HCT116 (cell line): ENCODE data around the gene MBD6. TPM values are rescaled to one million over a fixed set of nuclear protein-coding genes. Genes with fewer than 3 reads are reported as not detected.
A peak's percentile ranks its signal among the peaks of the same experiment; 100 is the strongest.

Source experiments
- ATAC-seq: fragments of 200-7000 bp; cut with Tn5 transposase; 2 replicates; pipeline ENCODE4 v1.9.1; 2020; ENCODE audit warnings: mild to moderate bottlenecking, moderate library complexity
- BruUV-seq: library from RNA; stranded (reverse); fragments of 400-500 nt; replicated peaks from 2 replicates; lab custom pipeline; 2021; lab: Mats Ljungman, UMichigan
- CTCF ChIA-PET: fragments of 300-600 bp; sonication (Branson Sonifier 250); formaldehyde crosslinking; loops from one replicate; lab custom pipeline; 2021; ENCODE audit warnings: antibody characterized with exemption; lab: Charles Lee
- POLR2A ChIA-PET: fragments of 300-600, 350-600 bp; sonication (Branson Sonifier 250); formaldehyde crosslinking; loops from one replicate; lab custom pipeline; 2021; ENCODE audit warnings: antibody characterized with exemption; lab: Charles Lee
- RAD21 ChIA-PET, 2 experiments: fragments of 300-600 bp; sonication (Branson Sonifier 250); formaldehyde crosslinking; loops; one replicate each; lab custom pipeline; 2023; ENCODE audit warnings: low total read pairs in 2 of 2; ENCODE audit not compliant: uncharacterized antibody in 2 of 2, unreplicated experiment in 2 of 2, low non-redundant PET in 1 of 2; lab: Charles Lee
- DNase-seq: peaks from one replicate; pipeline ENCODE4 v3.0.0-alpha.2; 2010; ENCODE audit warnings: low read depth, low spot score
- H2AFZ ChIP-seq: fragments of 200-600 bp; shearing (Covaris generic), sonication (generic); 2 replicates; pipeline ENCODE4 v1.6.1; 2017; ENCODE audit warnings: low read depth, mixed run types, mixed read lengths, antibody characterized with exemption, low read length; ENCODE audit not compliant: poor library complexity, severe bottlenecking
- H3K27ac ChIP-seq: 2 replicates; pipeline ENCODE4 v1.5.1; 2012; ENCODE audit warnings: low read depth, low read length
- H3K27me3 ChIP-seq: fragments of 200-600 bp; sonication (generic); 2 replicates; pipeline ENCODE4 v1.6.1; 2016; ENCODE audit warnings: mixed run types, low read length, mixed read lengths; ENCODE audit not compliant: insufficient read depth
- H3K36me3 ChIP-seq, 2 experiments: fragments of 200-500 bp in 1 of 2; fragments of 200-600 bp in 1 of 2; sonication (Bioruptor generic) in 1 of 2; sonication (generic) in 1 of 2; 2 replicates each; pipeline versions ENCODE4 v1.5.1 to v1.6.1; 2014 to 2016; ENCODE audit warnings: low read length in 2 of 2, inconsistent platforms in 1 of 2, mixed read lengths in 1 of 2, mixed run types in 1 of 2; ENCODE audit not compliant: insufficient read depth in 2 of 2, control insufficient read depth in 1 of 2
- H3K4me1 ChIP-seq, 2 experiments: fragments of 200-600 bp in 1 of 2; sonication (generic) in 1 of 2; 2 replicates each; pipeline versions ENCODE4 v1.5.1 to v1.6.1; 2012 to 2017; ENCODE audit warnings: low read length in 2 of 2, inconsistent platforms in 1 of 2, mild to moderate bottlenecking in 1 of 2, mixed read lengths in 1 of 2, mixed run types in 1 of 2, moderate library complexity in 1 of 2; ENCODE audit not compliant: insufficient read depth in 2 of 2, control insufficient read depth in 1 of 2
- H3K4me2 ChIP-seq: fragments of 200-600 bp; sonication (generic); 2 replicates; pipeline ENCODE4 v1.6.1; 2017; ENCODE audit warnings: mixed run types, low read length, mixed read lengths
- H3K4me3 ChIP-seq, 2 experiments: fragments of 200-600 bp in 1 of 2; sonication (generic) in 1 of 2; replicated peaks in 1 of 2; 2 replicates each; pipeline ENCODE4 v1.5.1; 2011 to 2016; ENCODE audit warnings: low read length in 2 of 2, control low read depth in 1 of 2, low read depth in 1 of 2, mild to moderate bottlenecking in 1 of 2, mixed read lengths in 1 of 2, mixed run types in 1 of 2
- H3K79me2 ChIP-seq: fragments of 200-600 bp; sonication (generic); 2 replicates; pipeline ENCODE4 v1.6.1; 2017; ENCODE audit warnings: mild to moderate bottlenecking, mixed run types, low read length, moderate library complexity, mixed read lengths; ENCODE audit not compliant: insufficient read depth
- H3K9ac ChIP-seq: fragments of 200-600 bp; sonication (generic); 2 replicates; pipeline ENCODE4 v1.6.1; 2016; ENCODE audit warnings: low read length, mixed read lengths
- H3K9me2 ChIP-seq: fragments of 200-600 bp; sonication (generic), shearing (Covaris generic); 2 replicates; pipeline ENCODE4 v1.6.1; 2017; ENCODE audit warnings: mixed run types, mild to moderate bottlenecking, moderate library complexity; ENCODE audit not compliant: insufficient read depth
- H3K9me3 ChIP-seq, 2 experiments: fragments of 200-500 bp in 1 of 2; fragments of 200-600 bp in 1 of 2; sonication (Bioruptor generic) in 1 of 2; sonication (generic) in 1 of 2; 2 replicates each; pipeline ENCODE4 v1.6.1; 2014 to 2017; ENCODE audit warnings: low read length in 2 of 2, mixed read lengths in 2 of 2, inconsistent platforms in 1 of 2, low read depth in 1 of 2, mild to moderate bottlenecking in 1 of 2, mixed run types in 1 of 2, moderate library complexity in 1 of 2; ENCODE audit not compliant: control insufficient read depth in 1 of 2, insufficient read depth in 1 of 2
- H4K20me1 ChIP-seq: fragments of 200-600 bp; sonication (generic), shearing (Covaris generic); 2 replicates; pipeline ENCODE4 v1.6.1; 2017; ENCODE audit warnings: mixed run types, mild to moderate bottlenecking, moderate library complexity; ENCODE audit not compliant: insufficient read depth
- EGR1 ChIP-seq: IDR thresholded peaks from 2 replicates; pipeline ENCODE4 v1.6.1; 2012; ENCODE audit warnings: low read depth
- EZH2 ChIP-seq: fragments of 200-600 bp; sonication (generic); IDR thresholded peaks from 2 replicates; pipeline ENCODE4 v1.6.1; 2017; ENCODE audit warnings: antibody characterized with exemption, mixed run types
- EZH2phosphoT487 ChIP-seq: fragments of 200-600 bp; IDR thresholded peaks from 2 replicates; pipeline ENCODE4 v1.6.1; 2018; ENCODE audit warnings: antibody characterized with exemption, borderline replicate concordance
- JUND ChIP-seq: IDR thresholded peaks from 2 replicates; pipeline ENCODE4 v1.6.1; 2012
- POLR2AphosphoS5 ChIP-seq: IDR thresholded peaks from 2 replicates; pipeline ENCODE4 v1.6.1; 2011; ENCODE audit warnings: mild to moderate bottlenecking, low read depth, low read length, moderate library complexity
- RAD21 ChIP-seq: IDR thresholded peaks from 2 replicates; pipeline ENCODE4 v1.6.1; 2012; ENCODE audit warnings: low read depth, mild to moderate bottlenecking
- SIN3A ChIP-seq: IDR thresholded peaks from 2 replicates; pipeline ENCODE4 v1.6.1; 2012; ENCODE audit warnings: low read depth
- SP1 ChIP-seq: IDR thresholded peaks from 2 replicates; pipeline ENCODE4 v1.6.1; 2012; ENCODE audit warnings: low read depth
- YY1 ChIP-seq: IDR thresholded peaks from 2 replicates; pipeline ENCODE4 v1.6.1; 2011; ENCODE audit warnings: low read length, low read depth, moderate library complexity, mild to moderate bottlenecking; ENCODE audit not compliant: insufficient replicate concordance; ENCODE audit errors: extremely low read depth
- ZNF274 ChIP-seq: fragments of 200-500 bp; sonication (Bioruptor generic); IDR thresholded peaks from 2 replicates; pipeline ENCODE4 v1.6.1; 2014; ENCODE audit warnings: mild to moderate bottlenecking, low read depth, low read length, inconsistent platforms
- intact Hi-C: fragments of 100-400 bp; cut with micrococcal nuclease; formaldehyde crosslinking; loops from 2 replicates; pipeline ENCODE4 v1.10.0; 2022
- total RNA-seq: library from RNA; stranded (reverse); gene quantifications from one replicate; pipeline ENCODE4 v1.2.1, GENCODE V29; 2021; ENCODE audit not compliant: unreplicated experiment
- TF ChIP-seq, protein P1 (sequence below), 3 experiments: fragments of 200-600 bp in 1 of 3; sonication (generic) in 1 of 3; IDR thresholded peaks in 2 of 3; conservative IDR thresholded peaks in 1 of 3; 2 replicates each; pipeline ENCODE4 v1.5.1; 2012 to 2017; ENCODE audit warnings: low read depth in 2 of 3, low read length in 2 of 3, antibody characterized with exemption in 1 of 3, borderline replicate concordance in 1 of 3, control low read depth in 1 of 3, mild to moderate bottlenecking in 1 of 3, mixed read lengths in 1 of 3, mixed run types in 1 of 3, moderate library complexity in 1 of 3; ENCODE audit not compliant: insufficient read depth in 1 of 3
- TF ChIP-seq, protein P2 (sequence below): IDR thresholded peaks from 2 replicates; pipeline ENCODE4 v1.6.1; 2011; ENCODE audit warnings: mild to moderate bottlenecking, low read length, moderate library complexity; ENCODE audit not compliant: insufficient replicate concordance; ENCODE audit errors: extremely low read depth
- TF ChIP-seq, protein P3 (sequence below): IDR thresholded peaks from 2 replicates; pipeline ENCODE4 v1.6.1; 2012

Gene MBD6
- total RNA-seq, 1 experiment from 2014 or later: 70.1 TPM

DNA sequence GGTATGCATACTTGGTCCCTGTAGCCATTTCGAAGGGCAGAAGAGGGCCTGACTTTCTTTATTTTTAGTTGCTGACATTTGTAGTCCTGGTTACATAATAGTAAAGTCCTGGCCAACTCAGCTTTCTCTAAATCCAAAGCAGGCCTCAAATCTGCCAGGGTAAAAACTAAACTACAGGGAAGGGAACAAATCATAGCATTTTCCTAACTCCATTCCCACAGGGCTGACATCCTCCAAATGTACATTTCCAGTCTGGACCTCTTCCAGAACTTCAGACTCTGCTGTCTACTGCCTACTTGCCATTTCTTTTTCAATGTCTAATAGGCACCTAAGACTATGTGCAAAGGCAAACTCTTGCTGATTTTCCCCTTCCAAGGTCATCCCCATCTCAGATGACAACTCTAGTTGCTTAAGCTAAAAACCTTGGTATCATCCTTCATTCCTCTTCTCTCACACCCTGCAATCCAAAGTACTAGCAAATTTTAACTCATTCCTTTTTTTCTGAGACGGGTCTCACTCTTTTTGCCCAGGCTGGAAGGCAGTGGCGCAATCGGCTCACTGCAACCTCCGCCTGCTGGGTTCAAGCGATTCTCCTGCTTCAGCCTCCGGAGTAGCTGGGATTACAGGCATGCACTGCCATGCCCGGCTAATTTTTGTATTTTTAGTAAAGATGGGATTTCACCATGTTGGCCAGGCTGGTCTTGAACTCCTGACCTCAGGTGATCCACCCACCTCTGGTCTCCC is 4.3 kb upstream of the MBD6 start:
- BruUV-seq: no TSS peak
- RAD21 ChIA-PET: no interaction called here

More for the DNA sequence above, 4.3 kb upstream of the MBD6 start:
- Histone ChIP-seq H4K20me1 (peaks cover 7% of the 10 kb centered on the region; the same call in 1 of the 2 replicates), H3K9ac (no peak overlapping the region), H3K27ac (no peak overlapping the region; the same call in 1 of the 2 replicates), H3K4me1 (peaks cover 15 to 41% of the 10 kb centered on the region in 2 experiments), H3K9me3 (no peaks in the 10 kb centered on the region), H3K4me3 (peak overlapping the region in 1 of 2 experiments; percentile 88; a peak in 3 of 4 replicates), H3K79me2 (peaks cover 49% of the 10 kb centered on the region), H3K36me3 (peaks cover 32 to 41% of the 10 kb centered on the region in 2 experiments; a peak in 3 of 4 replicates), H3K4me2 (peak overlapping the region; percentile 94; the same call in 1 of the 2 replicates), H3K9me2 (no peaks in the 10 kb centered on the region), H3K27me3 (no peaks in the 10 kb centered on the region), H2AFZ (no peak overlapping the region)
- TF ChIP-seq, protein P1, sequence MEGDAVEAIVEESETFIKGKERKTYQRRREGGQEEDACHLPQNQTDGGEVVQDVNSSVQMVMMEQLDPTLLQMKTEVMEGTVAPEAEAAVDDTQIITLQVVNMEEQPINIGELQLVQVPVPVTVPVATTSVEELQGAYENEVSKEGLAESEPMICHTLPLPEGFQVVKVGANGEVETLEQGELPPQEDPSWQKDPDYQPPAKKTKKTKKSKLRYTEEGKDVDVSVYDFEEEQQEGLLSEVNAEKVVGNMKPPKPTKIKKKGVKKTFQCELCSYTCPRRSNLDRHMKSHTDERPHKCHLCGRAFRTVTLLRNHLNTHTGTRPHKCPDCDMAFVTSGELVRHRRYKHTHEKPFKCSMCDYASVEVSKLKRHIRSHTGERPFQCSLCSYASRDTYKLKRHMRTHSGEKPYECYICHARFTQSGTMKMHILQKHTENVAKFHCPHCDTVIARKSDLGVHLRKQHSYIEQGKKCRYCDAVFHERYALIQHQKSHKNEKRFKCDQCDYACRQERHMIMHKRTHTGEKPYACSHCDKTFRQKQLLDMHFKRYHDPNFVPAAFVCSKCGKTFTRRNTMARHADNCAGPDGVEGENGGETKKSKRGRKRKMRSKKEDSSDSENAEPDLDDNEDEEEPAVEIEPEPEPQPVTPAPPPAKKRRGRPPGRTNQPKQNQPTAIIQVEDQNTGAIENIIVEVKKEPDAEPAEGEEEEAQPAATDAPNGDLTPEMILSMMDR (IDR thresholded peaks at IDR 0.05 in 2 of 3, conservative IDR thresholded peaks at IDR 0.05 in 1 of 3; ENCODE audit: borderline replicate concordance in 1 of 3, insufficient read depth in 1 of 3, low read depth in 2 of 3, low read length in 2 of 3): no peak
- TF ChIP-seq, protein P2, sequence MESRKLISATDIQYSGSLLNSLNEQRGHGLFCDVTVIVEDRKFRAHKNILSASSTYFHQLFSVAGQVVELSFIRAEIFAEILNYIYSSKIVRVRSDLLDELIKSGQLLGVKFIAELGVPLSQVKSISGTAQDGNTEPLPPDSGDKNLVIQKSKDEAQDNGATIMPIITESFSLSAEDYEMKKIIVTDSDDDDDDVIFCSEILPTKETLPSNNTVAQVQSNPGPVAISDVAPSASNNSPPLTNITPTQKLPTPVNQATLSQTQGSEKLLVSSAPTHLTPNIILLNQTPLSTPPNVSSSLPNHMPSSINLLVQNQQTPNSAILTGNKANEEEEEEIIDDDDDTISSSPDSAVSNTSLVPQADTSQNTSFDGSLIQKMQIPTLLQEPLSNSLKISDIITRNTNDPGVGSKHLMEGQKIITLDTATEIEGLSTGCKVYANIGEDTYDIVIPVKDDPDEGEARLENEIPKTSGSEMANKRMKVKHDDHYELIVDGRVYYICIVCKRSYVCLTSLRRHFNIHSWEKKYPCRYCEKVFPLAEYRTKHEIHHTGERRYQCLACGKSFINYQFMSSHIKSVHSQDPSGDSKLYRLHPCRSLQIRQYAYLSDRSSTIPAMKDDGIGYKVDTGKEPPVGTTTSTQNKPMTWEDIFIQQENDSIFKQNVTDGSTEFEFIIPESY: no peak
- TF ChIP-seq, protein P3, sequence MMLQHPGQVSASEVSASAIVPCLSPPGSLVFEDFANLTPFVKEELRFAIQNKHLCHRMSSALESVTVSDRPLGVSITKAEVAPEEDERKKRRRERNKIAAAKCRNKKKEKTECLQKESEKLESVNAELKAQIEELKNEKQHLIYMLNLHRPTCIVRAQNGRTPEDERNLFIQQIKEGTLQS: no peak
- TF ChIP-seq JUND (no peak), YY1 (no peak), EZH2phosphoT487 (no peak), SIN3A (no peak), POLR2AphosphoS5 (no peak; the same call in none of the 2 replicates), EZH2 (no peak), RAD21 (no peak), SP1 (no peak), EGR1 (no peak), ZNF274 (no peak)
- DNase-seq: no peak
- ChIA-PET POLR2A (interaction anchor here (1.1 to 1.6 kb wide), 3 partner anchors 13 to 29 kb away, joined by 3 to 4 read pairs (median 4); partner anchors contain the start of gene DCTN2), CTCF (no interaction called here)
- ATAC-seq: no peak
- intact Hi-C loops: no loop called here
